NCI-H2171 treated with DMSO at 0.1 percent for 48 hours (cell line): ENCODE data around the gene SETX.
A peak's percentile ranks its signal among the peaks of the same experiment; 100 is the strongest.

Source experiments
- DNase-seq: peaks from one replicate; lab custom pipeline; 2025; lab: John Stamatoyannopoulos, UW

Gene SETX

GRCh38 chr9:132283165-132283564 is 71.6 kb downstream of the SETX start:
- DNase-seq, result no peak

- DNase-seq, result no peak
Measured at GRCh38 chr9:132274861-132275260, 79.9 kb downstream of the SETX start.

DNA sequence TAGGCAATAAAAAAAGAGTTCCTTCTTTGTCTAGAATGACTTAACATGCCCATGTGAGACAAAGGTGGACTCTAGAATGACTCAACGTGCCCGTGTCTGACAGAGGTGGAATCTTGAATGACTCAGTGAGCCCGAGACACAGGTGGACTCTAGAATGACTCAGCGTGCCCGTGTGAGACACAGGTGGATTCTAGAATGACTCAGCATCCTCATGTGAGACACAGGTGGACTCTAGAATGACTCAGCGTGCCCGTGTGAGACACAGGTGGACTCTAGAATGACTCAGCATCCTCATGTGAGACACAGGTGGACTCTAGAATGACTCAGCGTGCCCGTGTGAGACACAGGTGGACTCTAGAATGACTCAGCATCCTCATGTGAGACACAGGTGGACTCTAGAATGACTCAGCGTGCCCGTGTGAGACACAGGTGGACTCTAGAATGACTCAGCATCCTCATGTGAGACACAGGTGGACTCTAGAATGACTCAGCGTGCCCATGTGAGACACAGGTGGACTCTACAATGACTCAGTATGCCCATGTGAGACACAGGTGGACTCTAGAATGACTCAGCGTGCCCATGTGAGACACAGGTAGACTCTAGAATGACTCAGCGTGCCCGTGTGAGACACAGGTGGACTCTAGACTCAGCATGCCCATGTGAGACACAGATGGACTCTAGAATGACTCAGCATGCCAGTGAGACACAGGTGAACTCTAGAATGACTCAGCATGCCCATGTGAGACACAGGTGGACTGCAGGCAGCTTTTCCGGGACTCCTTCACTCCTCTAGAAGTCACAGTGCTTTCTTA is 84.9 kb downstream of the SETX start:
- peak; percentile 54 for DNase-seq

GRCh38 chr9:132268725-132269352 is 85.9 kb downstream of the SETX start:
- DNase-seq, result peak; percentile 91

- DNase-seq, result no peak
Measured at GRCh38 chr9:132267660-132268059, 87.1 kb downstream of the SETX start.

- no peak for DNase-seq
Measured at GRCh38 chr9:132266017-132266416, 88.8 kb downstream of the SETX start.

DNA sequence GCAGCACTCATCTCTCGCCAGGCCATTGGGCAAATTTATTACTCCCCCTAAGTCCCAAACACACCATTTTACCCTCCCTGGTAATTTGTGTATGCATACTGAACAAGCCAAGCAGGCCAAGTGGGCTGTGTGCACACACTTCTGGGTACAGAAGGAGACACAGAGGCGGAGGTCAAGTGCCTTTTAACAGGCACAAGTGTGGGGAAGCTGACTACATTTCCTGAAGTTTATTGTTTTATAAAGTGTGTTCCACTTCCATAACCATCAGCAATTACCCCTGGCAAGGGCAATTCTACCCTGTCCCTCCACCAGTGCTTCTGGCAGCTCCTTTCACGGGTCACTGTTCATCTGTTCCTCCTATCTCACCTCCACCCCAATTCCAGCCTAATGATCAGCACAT is 93.9 kb downstream of the SETX start:
- no peak for DNase-seq

GRCh38 chr9:132250324-132251262 is 104.2 kb downstream of the SETX start:
- DNase-seq, result no peak

GRCh38 chr9:132249690-132250089 is 105.1 kb downstream of the SETX start:
- DNase-seq, result no peak

DNA sequence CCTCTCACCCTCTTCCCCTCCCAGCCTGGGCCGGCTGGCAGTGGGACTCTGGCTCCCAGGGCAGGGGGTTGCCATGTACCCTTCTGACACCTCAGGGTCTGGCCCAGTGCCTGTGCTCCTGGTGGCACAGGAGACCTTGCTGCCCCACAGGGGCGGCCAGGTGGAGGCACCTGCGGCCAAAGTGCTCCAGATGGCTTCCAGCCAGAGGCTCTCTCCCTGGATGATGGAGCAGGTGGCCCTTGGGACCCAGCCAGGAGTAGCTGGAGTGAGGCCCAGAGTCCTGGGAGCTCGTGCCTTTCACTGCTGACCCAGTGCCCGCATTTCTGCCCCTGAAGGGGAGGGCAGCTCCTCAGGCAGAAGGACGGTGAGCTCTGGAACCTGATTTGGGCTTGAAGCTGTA is 105.7 kb downstream of the SETX start:
- peak; percentile 77 for DNase-seq

DNA sequence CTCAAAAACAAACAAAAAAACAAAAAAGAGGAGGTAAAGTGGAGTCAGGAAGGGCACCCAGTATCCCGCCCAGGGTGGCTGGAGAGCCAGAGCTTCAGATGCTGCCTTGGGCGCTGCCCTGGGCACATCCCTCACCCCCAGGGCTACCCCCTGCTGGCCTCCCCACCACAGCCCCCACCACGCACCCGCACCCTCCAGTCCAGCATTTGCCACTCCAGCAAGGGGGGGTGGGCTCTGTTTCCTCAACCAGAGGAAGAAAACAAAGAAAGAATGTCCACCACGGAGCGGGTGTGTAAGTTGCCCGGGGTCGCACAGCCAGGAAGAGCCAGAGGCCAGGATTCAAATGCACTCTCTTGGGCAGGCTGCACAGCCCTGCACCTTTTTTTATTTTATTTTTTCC is 106.8 kb downstream of the SETX start:
- DNase-seq, result no peak

DNA sequence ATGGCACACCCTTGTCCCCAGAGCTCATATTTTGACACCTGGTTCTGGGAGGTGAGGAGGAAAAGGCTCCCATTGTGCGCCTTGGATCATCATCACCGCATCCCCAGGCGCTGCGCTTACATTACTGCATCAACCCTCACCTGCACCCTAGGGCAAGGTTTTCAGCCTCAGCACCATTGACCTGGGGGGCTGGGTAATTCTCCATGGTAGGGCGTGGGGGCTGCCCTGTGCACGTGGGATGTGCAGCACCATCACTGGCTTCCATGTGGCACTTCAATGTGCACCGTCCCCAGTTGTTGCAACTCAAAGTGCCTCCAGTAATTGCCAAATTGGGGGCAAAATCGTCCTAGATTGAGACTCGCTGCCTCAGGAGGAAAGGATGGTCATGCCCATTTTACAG is 109.3 kb downstream of the SETX start:
- no peak for DNase-seq

DNA sequence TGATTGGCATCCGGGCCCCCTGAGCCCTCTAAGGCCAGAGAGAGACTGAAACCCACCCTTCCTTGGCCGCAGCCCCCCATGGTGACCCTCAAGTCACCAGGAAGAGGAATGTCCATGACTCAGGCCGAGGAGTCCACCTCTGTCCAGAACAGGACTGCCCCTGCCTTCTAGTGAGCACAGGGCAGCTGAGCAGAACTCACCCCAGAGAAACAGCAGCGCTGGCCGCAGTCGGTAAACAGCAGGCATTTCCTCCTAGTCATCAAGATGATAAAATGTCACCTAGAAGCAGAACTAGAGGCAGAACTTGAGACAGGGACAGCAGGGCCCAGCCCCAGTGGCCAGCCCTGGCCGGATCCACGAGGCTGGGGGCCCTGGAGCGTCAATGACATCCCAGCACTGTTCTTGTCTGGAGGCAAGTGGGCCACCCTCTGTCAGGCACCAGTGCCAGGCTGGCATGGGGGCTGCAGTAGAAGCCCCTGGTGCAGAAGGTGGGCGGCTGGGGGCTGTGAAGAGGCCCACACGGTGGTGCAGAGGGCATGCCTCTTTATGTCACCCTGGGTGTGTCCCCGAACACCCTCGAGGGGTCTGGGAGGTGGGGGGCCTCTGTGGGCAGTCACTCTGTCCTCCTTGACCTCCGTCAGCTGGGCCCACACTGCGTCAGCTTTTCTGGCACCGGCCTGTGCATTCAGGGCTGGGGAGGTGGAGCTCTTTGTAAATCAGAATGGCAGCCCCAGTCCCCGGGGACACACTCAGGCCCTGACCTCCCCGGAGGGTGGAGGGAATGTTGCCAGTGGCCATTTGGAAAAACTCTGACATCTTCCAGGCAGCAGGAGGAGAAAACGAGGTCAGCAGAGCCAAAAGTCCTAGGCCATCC is 110.0 kb downstream of the SETX start:
- DNase-seq, result no peak

- DNase-seq, result no peak
Measured at GRCh38 chr9:132243156-132244074, 111.4 kb downstream of the SETX start.

- no peak for DNase-seq
Measured at GRCh38 chr9:132242621-132243155, 112.1 kb downstream of the SETX start.

- peak; percentile 69 for DNase-seq
Measured at GRCh38 chr9:132241840-132242620, 112.8 kb downstream of the SETX start.

DNA sequence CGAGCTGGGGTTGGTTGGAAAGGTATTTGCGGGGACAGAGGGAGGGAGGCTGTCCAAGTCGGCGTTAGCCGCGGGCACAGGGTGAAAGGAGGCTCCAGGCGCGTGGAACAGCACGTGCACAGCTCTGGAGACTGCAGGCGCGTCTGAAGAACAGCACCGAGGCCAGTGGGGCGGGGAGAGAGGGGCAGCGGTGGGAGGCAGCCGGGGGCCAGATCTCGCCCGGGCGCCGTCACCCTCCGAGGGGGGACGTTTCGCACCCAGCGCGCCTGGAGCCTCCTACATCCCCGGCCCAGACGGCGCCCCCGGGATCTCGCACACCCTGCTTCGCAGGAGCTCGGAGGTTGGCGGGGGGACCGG is 113.3 kb downstream of the SETX start:
- DNase-seq, result no peak

GRCh38 chr9:132240841-132241482 is 113.8 kb downstream of the SETX start:
- DNase-seq, result peak; percentile 92
